Muscle layer of colon (tissue), 2 donors: ENCODE results near the gene CCDC138.
A peak's percentile ranks its signal among the peaks of the same experiment; 100 is the strongest.

Source experiments
- H3K27ac ChIP-seq: one replicate; pipeline ENCODE4 v1.7.0; 2013; ENCODE audit warnings: low read depth, mild to moderate bottlenecking, low read length, moderate library complexity
- H3K27me3 ChIP-seq, 2 donors: one replicate each; pipeline ENCODE4 v1.7.0; 2013; ENCODE audit warnings: low read length in 2 of 2, mild to moderate bottlenecking in 2 of 2; ENCODE audit not compliant: insufficient read depth in 2 of 2, control insufficient read depth in 1 of 2
- H3K36me3 ChIP-seq: one replicate; pipeline ENCODE4 v1.7.0; 2013; ENCODE audit warnings: mild to moderate bottlenecking, low read length; ENCODE audit not compliant: insufficient read depth
- H3K4me1 ChIP-seq: one replicate; pipeline ENCODE4 v1.7.0; 2013; ENCODE audit warnings: mild to moderate bottlenecking, low read length; ENCODE audit not compliant: insufficient read depth
- H3K4me3 ChIP-seq, 2 donors: one replicate each; pipeline ENCODE4 v1.7.0; 2013; ENCODE audit warnings: low read length in 2 of 2, low read depth in 1 of 2, mild to moderate bottlenecking in 1 of 2, moderate library complexity in 1 of 2
- H3K9ac ChIP-seq: one replicate; pipeline ENCODE4 v1.7.0; 2013; ENCODE audit warnings: low read length
- H3K9me3 ChIP-seq: one replicate; pipeline ENCODE4 v1.7.0; 2013; ENCODE audit warnings: mild to moderate bottlenecking, low read length
- donor health status: abdominal sarcoma.
- donor health status: Adenocarcinoma of cecum.

CCDC138 gene

GRCh38 chr2:108921096-108922030 lies 134.8 kb downstream of the CCDC138 start:
- H3K4me1 ChIP-seq = peaks cover 65% of the 10 kb centered on the region
- H3K27ac ChIP-seq = no peak overlapping the region
- H3K4me3 ChIP-seq = no peak overlapping the region
- H3K27me3 ChIP-seq = no peaks in the 10 kb centered on the region
- H3K9ac ChIP-seq = no peak overlapping the region
- H3K36me3 ChIP-seq = no peaks in the 10 kb centered on the region
- H3K9me3 ChIP-seq = no peaks in the 10 kb centered on the region

- Histone ChIP-seq H3K4me3 (no peak overlapping the region), H3K9me3 (no peaks in the 10 kb centered on the region), H3K27ac (no peak overlapping the region), H3K36me3 (no peaks in the 10 kb centered on the region), H3K9ac (no peak overlapping the region), H3K4me1 (peaks cover 56% of the 10 kb centered on the region), H3K27me3 (no peaks in the 10 kb centered on the region)
Measured at GRCh38 chr2:108922141-108922915, 135.8 kb downstream of the CCDC138 start.

- peaks cover 47% of the 10 kb centered on the region for H3K4me1 ChIP-seq
- no peak overlapping the region for H3K9ac ChIP-seq
- no peaks in the 10 kb centered on the region for H3K27me3 ChIP-seq
- no peaks in the 10 kb centered on the region for H3K36me3 ChIP-seq
- no peak overlapping the region for H3K4me3 ChIP-seq
- no peaks in the 10 kb centered on the region for H3K9me3 ChIP-seq
- H3K27ac ChIP-seq = peak overlapping the region; percentile 74
Measured at GRCh38 chr2:108923019-108923700, 136.6 kb downstream of the CCDC138 start.

- Histone ChIP-seq H3K4me1 (peaks cover 47% of the 10 kb centered on the region), H3K27ac (peak overlapping the region; percentile 74), H3K9ac (no peak overlapping the region), H3K27me3 (no peaks in the 10 kb centered on the region), H3K9me3 (no peaks in the 10 kb centered on the region), H3K36me3 (no peaks in the 10 kb centered on the region), H3K4me3 (no peak overlapping the region)
Measured at GRCh38 chr2:108923736-108924579, 137.4 kb downstream of the CCDC138 start.

- H3K9ac ChIP-seq = no peak overlapping the region
- peaks cover 47% of the 10 kb centered on the region for H3K4me1 ChIP-seq
- no peaks in the 10 kb centered on the region for H3K36me3 ChIP-seq
- H3K27ac ChIP-seq = peak overlapping the region; percentile 74
- H3K9me3 ChIP-seq = no peaks in the 10 kb centered on the region
- H3K4me3 ChIP-seq = no peak overlapping the region
- H3K27me3 ChIP-seq = no peaks in the 10 kb centered on the region
Measured at GRCh38 chr2:108924580-108925251, 138.1 kb downstream of the CCDC138 start.

GRCh38 chr2:108925286-108925685 lies 138.7 kb downstream of the CCDC138 start:
- H3K4me3 ChIP-seq = no peak overlapping the region
- no peaks in the 10 kb centered on the region for H3K9me3 ChIP-seq
- peaks cover 47% of the 10 kb centered on the region for H3K4me1 ChIP-seq
- peak overlapping the region; percentile 74 for H3K27ac ChIP-seq
- H3K27me3 ChIP-seq = no peaks in the 10 kb centered on the region
- no peak overlapping the region for H3K9ac ChIP-seq
- H3K36me3 ChIP-seq = no peaks in the 10 kb centered on the region

- no peak overlapping the region for H3K9ac ChIP-seq
- peaks cover 47% of the 10 kb centered on the region for H3K4me1 ChIP-seq
- H3K4me3 ChIP-seq = no peak overlapping the region
- H3K27ac ChIP-seq = no peak overlapping the region
- H3K27me3 ChIP-seq = no peaks in the 10 kb centered on the region
- no peaks in the 10 kb centered on the region for H3K9me3 ChIP-seq
- H3K36me3 ChIP-seq = no peaks in the 10 kb centered on the region
Measured at GRCh38 chr2:108925735-108926134, 139.2 kb downstream of the CCDC138 start.
